Activated CD4-positive, alpha-beta T cell treated with anti-CD3 and anti-CD28 coated beads, Interleukin-2, Interleukin-4, amounts not matched to agents 100 ng/mL and 50 ng/mL, durations not matched to agents 16 hours and 8 hours (primary cell): ENCODE results near the gene RPTOR.

Source experiments
- DNase-seq: peaks from one replicate; pipeline ENCODE4 v3.0.0-alpha.2; 2020; ENCODE audit warnings: low spot score

The RPTOR gene

GRCh38 chr17:80931421-80932265 is 387.0 kb downstream of the RPTOR start:
- DNase-seq, result no peak

GRCh38 chr17:80935526-80935925 is 390.9 kb downstream of the RPTOR start:
- DNase-seq, result no peak

GRCh38 chr17:80936218-80936617 is 391.6 kb downstream of the RPTOR start:
- no peak for DNase-seq

- no peak for DNase-seq
Observed at GRCh38 chr17:80936723-80937122, 392.1 kb downstream of the RPTOR start.

GRCh38 chr17:80937462-80938381 is 393.1 kb downstream of the RPTOR start:
- peak; percentile 7 for DNase-seq

GRCh38 chr17:80938556-80938955 is 393.9 kb downstream of the RPTOR start:
- DNase-seq, result peak; percentile 66

- no peak for DNase-seq
Observed at GRCh38 chr17:80939151-80940145, 394.8 kb downstream of the RPTOR start.

- DNase-seq, result no peak
Observed at GRCh38 chr17:80940171-80941123, 395.8 kb downstream of the RPTOR start.

GRCh38 chr17:80941171-80941570 is 396.5 kb downstream of the RPTOR start:
- DNase-seq, result no peak

GRCh38 chr17:80941743-80942422 is 397.2 kb downstream of the RPTOR start:
- DNase-seq, result no peak

- DNase-seq, result no peak
Observed at GRCh38 chr17:80942423-80943345, 398.0 kb downstream of the RPTOR start.

GRCh38 chr17:80943346-80944145 is 398.9 kb downstream of the RPTOR start:
- no peak for DNase-seq

- no peak for DNase-seq
Observed at GRCh38 chr17:80944326-80944725, 399.7 kb downstream of the RPTOR start.

GRCh38 chr17:80945736-80946135 is 401.1 kb downstream of the RPTOR start:
- DNase-seq, result no peak

GRCh38 chr17:80946449-80946848 is 401.8 kb downstream of the RPTOR start:
- DNase-seq, result no peak

GRCh38 chr17:80947200-80947940 is 402.7 kb downstream of the RPTOR start:
- no peak for DNase-seq
